T-cell (primary cell): Measurements from ENCODE around the gene PLSCR2. TPM values are rescaled to one million over a fixed set of nuclear protein-coding genes. Genes with fewer than 3 reads are reported as not detected.
"Not testable (repeated sequence)": the region's sequence is repeated elsewhere in the genome, so short reads cannot be mapped to it uniquely, and the experiment has no call there.

Experiments used
- ATAC-seq, 4 experiments: fragments of 200-7000 bp in 3 of 4; fragments of 150-1000 bp in 1 of 4; cut with Tn5 transposase; replicated peaks in 1 of 4; 1 replicate in 3 of 4; 2 replicates in 1 of 4; pipeline ENCODE4 v1.10.0; 2021; ENCODE audit warnings: moderate library complexity in 3 of 4, mild to moderate bottlenecking in 2 of 4, moderate number of reproducible peaks in 1 of 4
- CTCF ChIA-PET, 2 donors: fragments of 300-600 bp; sonication (Branson Sonifier 250); formaldehyde crosslinking; loops; one replicate each; lab custom pipeline; 2022; ENCODE audit warnings: antibody characterized with exemption in 2 of 2; lab: Charles Lee
- POLR2A ChIA-PET, 2 donors: fragments of 300-600 bp; sonication (Branson Sonifier 250); formaldehyde crosslinking; loops; one replicate each; lab custom pipeline; 2022; ENCODE audit warnings: antibody characterized with exemption in 2 of 2; lab: Charles Lee
- DNase-seq, 35 experiments: peaks; one replicate each; pipeline versions ENCODE4 v3.0.0 to v3.0.0-alpha.2; 2013 to 2023
- H3K27ac ChIP-seq: one replicate; pipeline ENCODE4 v1.5.1; 2013; ENCODE audit warnings: low read length
- H3K27me3 ChIP-seq, 2 experiments: replicated peaks in 1 of 2; 1 replicate in 1 of 2; 2 replicates in 1 of 2; pipeline versions ENCODE4 v1.6.1 to v1.7.0; 2013; ENCODE audit warnings: low read length in 1 of 2, mixed read lengths in 1 of 2; ENCODE audit not compliant: control insufficient read depth in 2 of 2, insufficient read depth in 2 of 2; ENCODE audit errors: extremely low read depth in 1 of 2
- H3K36me3 ChIP-seq, 2 donors: 1 replicate in 1 of 2; 2 replicates in 1 of 2; pipeline versions ENCODE4 v1.6.1 to v1.7.0; 2013; ENCODE audit warnings: low read length in 1 of 2; ENCODE audit not compliant: control insufficient read depth in 2 of 2, insufficient read depth in 1 of 2; ENCODE audit errors: extremely low read depth in 1 of 2
- H3K4me1 ChIP-seq, 2 experiments: 1 replicate in 1 of 2; 2 replicates in 1 of 2; pipeline versions ENCODE4 v1.6.1 to v1.7.0; 2013; ENCODE audit warnings: low read length in 2 of 2, mixed read lengths in 1 of 2; ENCODE audit not compliant: insufficient read depth in 2 of 2, control insufficient read depth in 1 of 2; ENCODE audit errors: extremely low read depth in 1 of 2
- H3K4me3 ChIP-seq, 2 donors: 1 replicate in 1 of 2; 2 replicates in 1 of 2; pipeline versions ENCODE4 v1.5.1 to v1.7.0; 2013; ENCODE audit warnings: mild to moderate bottlenecking in 2 of 2, low read length in 1 of 2, moderate library complexity in 1 of 2; ENCODE audit not compliant: control insufficient read depth in 1 of 2; ENCODE audit errors: extremely low read depth in 1 of 2
- H3K9me3 ChIP-seq: 2 replicates; pipeline ENCODE4 v1.7.0; 2013
- H3K27ac Mint-ChIP-seq, 2 donors: one replicate each; pipeline ENCODE4 v1.8.0; 2020 to 2021; ENCODE audit warnings: mild to moderate bottlenecking in 2 of 2, mixed read lengths in 2 of 2
- H3K27me3 Mint-ChIP-seq, 2 donors: one replicate each; pipeline ENCODE4 v1.8.0; 2021 to 2022; ENCODE audit warnings: mixed read lengths in 2 of 2
- H3K36me3 Mint-ChIP-seq: one replicate; pipeline ENCODE4 v1.8.0; 2021; ENCODE audit warnings: mixed read lengths
- H3K4me1 Mint-ChIP-seq, 3 donors: one replicate each; pipeline ENCODE4 v1.8.0; 2020 to 2022; ENCODE audit warnings: mixed read lengths in 3 of 3, mild to moderate bottlenecking in 1 of 3
- H3K4me3 Mint-ChIP-seq, 3 donors: one replicate each; pipeline ENCODE4 v1.8.0; 2020 to 2022; ENCODE audit warnings: mild to moderate bottlenecking in 3 of 3, mixed read lengths in 3 of 3, moderate library complexity in 3 of 3
- H3K9me3 Mint-ChIP-seq, 3 donors: one replicate each; pipeline ENCODE4 v1.8.0; 2020 to 2022; ENCODE audit warnings: mixed read lengths in 3 of 3
- WGBS: methylation state at CpG from one replicate; pipeline ENCODE4 v1.1.5; 2013; ENCODE audit warnings: missing lambda C conversion rate; ENCODE audit not compliant: insufficient coverage; 5-methylcytosine and 5-hydroxymethylcytosine counted together
- total RNA-seq, 35 experiments: library from RNA in 6 of 35; stranded (reverse) in 6 of 35; fragments of 120-200 nt in 1 of 35; gene quantifications; one replicate each; pipeline versions ENCODE4 v1.2.1 to v1.2.4 and lab custom pipeline; 2013 to 2026

Gene PLSCR2
- total RNA-seq, 5 donors from 2014 or later (not counting 1 experiment from before 2014, with no cell fraction given), result 0.63 to 1.2 TPM; not detected in 3

DNA sequence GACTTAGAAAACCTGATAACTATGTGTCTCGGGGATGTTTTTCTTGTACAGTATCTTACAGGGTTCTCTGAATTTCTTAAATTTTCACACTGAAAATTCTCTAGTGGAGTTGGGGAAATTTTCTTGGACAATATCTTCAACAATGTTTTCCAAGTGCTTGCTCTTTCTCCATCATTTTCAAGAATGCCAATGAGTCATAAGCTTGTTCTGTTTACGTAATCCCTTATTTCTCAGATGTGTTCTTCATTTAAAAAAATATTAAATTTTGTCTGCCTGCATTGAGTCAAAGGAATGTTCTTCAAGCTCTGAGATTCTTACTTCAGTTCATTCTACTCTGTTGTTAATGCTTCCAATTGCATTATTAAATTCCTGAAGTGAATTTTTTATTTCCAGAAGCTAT is 21.9 kb upstream of the PLSCR2 start:
- no peak for ATAC-seq
- Mint-ChIP-seq H3K4me3 (no peak overlapping the region), H3K27ac (no peak overlapping the region), H3K36me3 (no peaks in the 10 kb centered on the region), H3K9me3 (peaks cover 6 to 39% (median 8%) of the 10 kb centered on the region in 3 donors), H3K27me3 (peaks cover 6 to 8% of the 10 kb centered on the region in 2 donors), H3K4me1 (no peaks in the 10 kb centered on the region)
- no peaks in the 10 kb centered on the region for H3K27me3 ChIP-seq
- POLR2A ChIA-PET, result interaction anchor here in 1 of 2 donors (0.6 kb wide), 1 partner anchor 459 kb away, joined by 4 read pairs; no protein-coding TSS in a partner anchor
- peaks cover 2% of the 10 kb centered on the region for H3K9me3 ChIP-seq
- DNase-seq, result no peak
- CTCF ChIA-PET, result no interaction called here
- no peaks in the 10 kb centered on the region for H3K36me3 ChIP-seq
- H3K27ac ChIP-seq, result no peak overlapping the region
- no peak overlapping the region for H3K4me3 ChIP-seq
- whole genome bisulfite sequencing, result no CpG with 5 or more reads among the region's 2 CpGs
- H3K4me1 ChIP-seq, result no peaks in the 10 kb centered on the region

DNA sequence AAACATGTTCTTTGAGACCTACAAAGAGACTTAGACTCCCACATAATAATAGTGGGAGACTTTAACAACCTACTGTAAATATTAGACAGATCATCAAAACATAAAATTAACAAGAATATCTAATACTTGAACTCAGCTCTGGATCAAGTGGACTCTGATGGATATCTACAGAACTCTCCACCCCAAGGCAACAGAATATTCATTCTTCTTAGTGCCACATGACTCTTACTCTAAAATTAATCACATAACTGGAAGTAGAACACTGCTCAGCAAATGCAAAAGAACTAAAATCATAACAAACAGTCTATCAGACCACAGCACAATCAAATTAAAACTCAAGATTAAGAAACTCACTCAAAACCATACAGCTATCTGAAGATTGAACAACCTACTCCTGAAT is 15.9 kb upstream of the PLSCR2 start:
- peaks cover 7% of the 10 kb centered on the region for H3K36me3 Mint-ChIP-seq
- CTCF ChIA-PET, result no interaction called here
- no peak overlapping the region for H3K4me3 Mint-ChIP-seq

DNA sequence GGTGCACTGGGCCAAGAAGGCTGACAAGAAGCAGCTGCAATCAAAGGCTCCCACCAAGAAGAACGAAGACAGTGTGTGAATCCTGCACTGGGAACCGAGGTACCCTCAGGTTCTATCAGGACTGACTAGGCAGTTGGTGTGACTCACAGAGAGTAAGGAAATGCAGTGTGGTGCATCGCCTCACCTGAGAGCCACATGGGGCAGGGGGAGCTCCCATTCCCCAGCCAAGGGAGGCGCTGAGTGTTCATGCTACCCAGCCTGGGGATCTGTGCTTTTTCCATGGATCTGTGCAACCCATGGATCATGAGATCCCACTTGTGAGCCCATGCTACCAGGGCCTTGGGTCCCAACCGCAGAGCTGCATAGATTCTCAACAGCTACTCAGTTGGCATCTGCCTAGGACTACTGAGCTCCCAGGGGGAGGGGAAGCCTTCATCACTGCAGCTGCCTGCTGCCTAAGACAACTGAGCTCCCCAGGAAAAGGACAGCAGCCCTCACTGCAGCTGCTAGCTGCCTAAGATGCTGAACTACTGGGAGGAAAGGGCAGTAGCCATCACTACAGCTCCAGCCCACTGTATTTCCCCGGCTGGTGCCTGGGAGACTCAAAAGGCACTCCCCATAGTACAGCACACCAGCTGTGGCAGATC is 6.9 kb upstream of the PLSCR2 start:
- Histone ChIP-seq H3K27me3 (peaks cover 0 to 15% of the 10 kb centered on the region in 2 experiments), H3K4me3 (no peak overlapping the region), H3K4me1 (no peaks in the 10 kb centered on the region), H3K36me3 (no peaks in the 10 kb centered on the region), H3K9me3 (no peaks in the 10 kb centered on the region), H3K27ac (no peak overlapping the region)
- no peak overlapping the region for H3K27ac Mint-ChIP-seq
- H3K4me3 Mint-ChIP-seq, result no peak overlapping the region
- H3K36me3 Mint-ChIP-seq, result no peaks in the 10 kb centered on the region
- POLR2A ChIA-PET, result no interaction called here
- no peaks in the 10 kb centered on the region for H3K4me1 Mint-ChIP-seq
- WGBS, result 77% methylated on average over 5 of the region's 6 CpGs
- H3K27me3 Mint-ChIP-seq, result peaks cover 21 to 41% of the 10 kb centered on the region in 2 donors
- peaks cover 0 to 6% (median 3%) of the 10 kb centered on the region in 3 donors for H3K9me3 Mint-ChIP-seq
- ATAC-seq (no peak), DNase-seq (no peak)
- CTCF ChIA-PET, result no interaction called here

More for the DNA sequence above, 15.9 kb upstream of the PLSCR2 start:
- Histone ChIP-seq H3K9me3 (no peaks in the 10 kb centered on the region), H3K27ac (no peak overlapping the region), H3K36me3 (no peaks in the 10 kb centered on the region), H3K4me1 (no peaks in the 10 kb centered on the region), H3K4me3 (no peak overlapping the region), H3K27me3 (no peaks in the 10 kb centered on the region)
- POLR2A ChIA-PET, result no interaction called here
- peaks cover 9 to 36% (median 26%) of the 10 kb centered on the region in 3 donors for H3K9me3 Mint-ChIP-seq
- no peak for ATAC-seq
- H3K27ac Mint-ChIP-seq, result no peak overlapping the region
- DNase-seq, result no peak
- H3K27me3 Mint-ChIP-seq, result peaks cover 11 to 22% of the 10 kb centered on the region in 2 donors
- H3K4me1 Mint-ChIP-seq, result no peaks in the 10 kb centered on the region

DNA sequence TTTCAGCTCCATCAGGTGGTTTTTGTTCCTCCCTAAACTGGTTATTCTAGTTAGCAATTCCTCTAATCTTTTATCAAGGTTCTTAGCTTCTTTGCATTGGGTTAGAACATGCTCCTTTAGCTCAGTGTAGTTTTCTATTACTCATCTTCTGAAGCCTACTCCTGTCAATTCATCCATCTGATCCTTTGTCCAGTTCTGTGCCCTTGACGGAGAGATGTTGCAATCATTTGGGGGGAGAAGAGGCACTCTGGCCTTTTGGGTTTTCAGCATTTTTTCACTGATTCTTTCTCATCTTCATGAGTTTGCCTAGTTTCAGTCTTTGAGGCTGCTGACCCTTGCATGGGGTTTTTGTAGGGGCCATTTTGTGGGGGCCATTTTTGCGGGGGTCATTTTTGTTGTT is 5.6 kb upstream of the PLSCR2 start:
- H3K4me3 ChIP-seq, H3K9me3 ChIP-seq, ATAC-seq, H3K4me1 Mint-ChIP-seq, DNase-seq, H3K36me3 Mint-ChIP-seq, H3K4me1 ChIP-seq, H3K4me3 Mint-ChIP-seq, POLR2A ChIA-PET, H3K9me3 Mint-ChIP-seq, H3K27ac ChIP-seq, H3K27ac Mint-ChIP-seq, H3K36me3 ChIP-seq, CTCF ChIA-PET: not testable (repeated sequence)
- H3K27me3 ChIP-seq, result peaks cover 0 to 15% of the 10 kb centered on the region in 2 experiments
- peaks cover 17 to 32% of the 10 kb centered on the region in 2 donors for H3K27me3 Mint-ChIP-seq
- WGBS, result no CpG with 5 or more reads among the region's 2 CpGs

DNA sequence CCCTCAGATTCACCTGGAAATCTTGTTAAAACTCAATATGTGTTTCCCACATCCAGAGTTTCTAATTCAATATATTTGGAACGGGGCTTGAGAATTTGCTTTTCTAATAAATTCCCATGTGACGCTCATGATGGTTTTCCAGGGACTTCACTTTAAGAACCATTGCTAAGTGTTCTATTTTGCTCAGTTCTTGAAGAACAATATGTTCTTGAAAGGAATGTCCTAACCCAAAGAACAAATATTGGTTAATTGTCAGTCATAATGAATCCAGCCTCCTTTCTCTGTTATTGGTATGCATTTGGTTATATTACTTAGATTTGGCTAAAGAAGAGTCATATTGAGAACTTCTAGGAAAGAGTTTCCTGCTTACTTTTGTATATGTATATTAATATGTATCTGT is 4.4 kb upstream of the PLSCR2 start:
- Mint-ChIP-seq H3K9me3 (no peaks in the 10 kb centered on the region), H3K27me3 (peaks cover 13 to 23% of the 10 kb centered on the region in 2 donors), H3K4me1 (peaks cover 3 to 13% (median 11%) of the 10 kb centered on the region in 3 donors), H3K27ac (no peak overlapping the region), H3K36me3 (no peaks in the 10 kb centered on the region), H3K4me3 (no peak overlapping the region)
- WGBS, result no CpG with 5 or more reads among the region's 2 CpGs
- H3K36me3 ChIP-seq, result no peaks in the 10 kb centered on the region
- H3K9me3 ChIP-seq, result no peaks in the 10 kb centered on the region
- H3K4me3 ChIP-seq, result no peak overlapping the region
- ATAC-seq (no peak), DNase-seq (no peak)
- peaks cover 0 to 15% of the 10 kb centered on the region in 2 experiments for H3K27me3 ChIP-seq
- H3K4me1 ChIP-seq, result peaks cover 0 to 14% of the 10 kb centered on the region in 2 experiments
- ChIA-PET CTCF (no interaction called here), POLR2A (no interaction called here)
- H3K27ac ChIP-seq, result no peak overlapping the region

DNA sequence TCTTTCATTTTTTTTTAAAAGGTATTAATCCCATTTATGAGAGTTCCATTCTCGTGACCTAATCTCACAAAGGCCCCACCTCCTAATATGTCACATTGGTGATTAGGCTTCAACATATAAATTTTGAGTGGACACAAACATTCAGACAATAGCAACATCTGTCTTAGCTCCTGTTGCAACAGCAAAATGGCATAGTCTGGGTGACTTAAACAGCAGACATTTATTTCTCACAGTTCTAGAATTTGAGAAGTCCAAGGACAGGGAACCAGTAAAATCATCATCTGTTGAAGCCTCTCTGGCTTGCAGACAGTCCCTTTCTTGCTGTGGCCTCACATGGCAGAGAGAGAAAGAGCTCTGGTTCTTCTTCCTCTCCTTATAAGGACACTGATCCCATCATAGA is 3.2 kb upstream of the PLSCR2 start:
- H3K9me3 ChIP-seq, result no peaks in the 10 kb centered on the region
- POLR2A ChIA-PET, result no interaction called here
- H3K4me1 ChIP-seq, result peaks cover 0 to 14% of the 10 kb centered on the region in 2 experiments
- no peaks in the 10 kb centered on the region for H3K36me3 Mint-ChIP-seq
- peaks cover 6 to 12% of the 10 kb centered on the region in 2 donors for H3K27me3 Mint-ChIP-seq
- CTCF ChIA-PET, result no interaction called here
- no peaks in the 10 kb centered on the region for H3K9me3 Mint-ChIP-seq
- no peak overlapping the region for H3K27ac Mint-ChIP-seq
- H3K4me1 Mint-ChIP-seq, result peaks cover 7 to 16% (median 14%) of the 10 kb centered on the region in 3 donors
- no peak overlapping the region for H3K27ac ChIP-seq
- H3K36me3 ChIP-seq, result no peaks in the 10 kb centered on the region
- H3K27me3 ChIP-seq, result peaks cover 0 to 15% of the 10 kb centered on the region in 2 experiments
- H3K4me3 Mint-ChIP-seq, result no peak overlapping the region
- DNase-seq, result no peak
- ATAC-seq, result no peak
- no peak overlapping the region for H3K4me3 ChIP-seq
- no CpG with 5 or more reads among the region's 1 CpG for WGBS
